Endodermal cell (in vitro differentiated cells): ENCODE data around the gene FBXO41. TPM values are rescaled to one million over a fixed set of nuclear protein-coding genes. Genes with fewer than 3 reads are reported as not detected.

Source experiments
- DNase-seq: peaks from one replicate; pipeline ENCODE4 v3.0.0-alpha.2; 2017
- H3K27ac ChIP-seq: 2 replicates; pipeline ENCODE4 v1.5.1; 2013; ENCODE audit warnings: mild to moderate bottlenecking, low read depth, low read length, moderate library complexity
- H3K27me3 ChIP-seq: 2 replicates; pipeline ENCODE4 v1.6.1; 2013; ENCODE audit warnings: mild to moderate bottlenecking, low read length, moderate library complexity; ENCODE audit not compliant: insufficient read depth, control insufficient read depth, poor library complexity, severe bottlenecking
- H3K36me3 ChIP-seq: 2 replicates; pipeline ENCODE4 v1.7.0; 2013; ENCODE audit warnings: mild to moderate bottlenecking, low read length, moderate library complexity; ENCODE audit not compliant: control insufficient read depth, insufficient read depth
- H3K4me1 ChIP-seq: one replicate; pipeline ENCODE4 v1.7.0; 2013; ENCODE audit warnings: low read length; ENCODE audit not compliant: control insufficient read depth, insufficient read depth
- H3K4me3 ChIP-seq: 2 replicates; pipeline ENCODE4 v1.5.1; 2013; ENCODE audit warnings: mild to moderate bottlenecking, low read length, moderate library complexity
- H3K9ac ChIP-seq: 2 replicates; pipeline ENCODE4 v1.6.1; 2013; ENCODE audit warnings: mild to moderate bottlenecking, low read length, moderate library complexity; ENCODE audit not compliant: poor library complexity, severe bottlenecking; ENCODE audit errors: extremely low read depth
- H3K9me3 ChIP-seq: 2 replicates; pipeline ENCODE4 v1.6.1; 2013; ENCODE audit warnings: mild to moderate bottlenecking, low read length, moderate library complexity; ENCODE audit not compliant: control insufficient read depth
- H3K27ac Mint-ChIP-seq: 2 replicates; pipeline ENCODE4 v1.8.0; 2020; ENCODE audit warnings: mixed read lengths
- H3K27me3 Mint-ChIP-seq: 2 replicates; pipeline ENCODE4 v1.8.0; 2021; ENCODE audit warnings: mild to moderate bottlenecking, mixed read lengths; ENCODE audit not compliant: insufficient read depth
- H3K36me3 Mint-ChIP-seq: 2 replicates; pipeline ENCODE4 v1.8.0; 2020; ENCODE audit warnings: low read depth, mixed read lengths
- H3K4me1 Mint-ChIP-seq: 2 replicates; pipeline ENCODE4 v1.8.0; 2020; ENCODE audit warnings: mixed read lengths
- H3K4me3 Mint-ChIP-seq: 2 replicates; pipeline ENCODE4 v1.8.0; 2020; ENCODE audit warnings: mild to moderate bottlenecking, moderate library complexity, mixed read lengths
- H3K9me3 Mint-ChIP-seq: 2 replicates; pipeline ENCODE4 v1.8.0; 2020; ENCODE audit warnings: mild to moderate bottlenecking, mixed read lengths
- CTCF ChIP-seq: fragments of 200-600 bp; sonication (generic); conservative IDR thresholded peaks from 2 replicates; pipeline ENCODE4 v1.5.0; 2021; ENCODE audit warnings: antibody characterized with exemption, mild to moderate bottlenecking
- WGBS, 2 experiments: methylation state at CpG; one replicate each; pipeline versions ENCODE4 v1.1.5 to v1.1.7; 2013; ENCODE audit warnings: missing lambda C conversion rate in 2 of 2, mixed read lengths in 1 of 2; ENCODE audit not compliant: insufficient coverage in 1 of 2, insufficient read length in 1 of 2; 5-methylcytosine and 5-hydroxymethylcytosine counted together
- total RNA-seq, 2 donors: library from RNA; stranded (reverse); fragmentation: NEBNext Ultra II Directional in 1 of 2; extraction: Animal tissue kit (Norgen Biotek cat#: 25700) in 1 of 2; gene quantifications; 2 replicates in 1 of 2; 3 replicates in 1 of 2; pipeline ENCODE4 v1.2.1, GENCODE V29; 2021

Gene FBXO41
- total RNA-seq, 2 donors from 2014 or later: 9.0 to 11.2 TPM

GRCh38 chr2:73210696-73211095, 73.6 kb downstream of the FBXO41 start:
- 91 to 95% methylated on average over 5 to 6 of the region's 6 CpGs for WGBS, 2 experiments
- H3K9ac ChIP-seq: no peak overlapping the region
- TF ChIP-seq CTCF: no peak

DNA sequence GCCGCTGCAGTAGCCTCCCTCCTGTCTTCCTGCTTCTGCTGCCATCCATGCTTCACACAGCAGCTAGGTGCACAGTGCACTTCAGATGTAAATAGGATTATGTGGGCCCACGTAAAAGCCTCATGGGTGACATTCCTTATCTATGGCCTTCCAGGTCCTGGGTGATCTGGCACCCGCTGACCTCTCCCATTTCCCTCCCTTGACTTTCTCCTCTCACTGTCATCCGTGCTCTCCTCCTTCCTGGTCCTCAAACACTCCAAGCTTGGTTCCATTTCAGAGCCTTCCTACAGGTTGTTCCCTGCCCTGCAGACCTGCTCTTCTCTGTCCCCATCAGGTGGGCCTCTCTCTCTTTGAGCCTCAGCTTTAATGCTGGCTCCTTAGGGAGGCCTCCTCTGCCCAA, 74.3 kb downstream of the FBXO41 start:
- WGBS, 2 experiments: 84 to 86% methylated on average over 3 to 4 of the region's 4 CpGs
- no peak overlapping the region for H3K4me3 Mint-ChIP-seq
- H3K4me3 ChIP-seq: no peak overlapping the region
- H3K9ac ChIP-seq: no peak overlapping the region
- TF ChIP-seq CTCF: no peak
- H3K27me3 ChIP-seq: peaks cover 25% of the 10 kb centered on the region
- H3K27me3 Mint-ChIP-seq: peaks cover 33% of the 10 kb centered on the region
- DNase-seq: no peak
- no peaks in the 10 kb centered on the region for H3K9me3 Mint-ChIP-seq
- H3K4me1 ChIP-seq: no peaks in the 10 kb centered on the region
- H3K36me3 Mint-ChIP-seq: no peaks in the 10 kb centered on the region
- peaks cover 8% of the 10 kb centered on the region for H3K4me1 Mint-ChIP-seq
- no peak overlapping the region for H3K27ac ChIP-seq
- H3K36me3 ChIP-seq: no peaks in the 10 kb centered on the region
- no peaks in the 10 kb centered on the region for H3K9me3 ChIP-seq
- H3K27ac Mint-ChIP-seq: no peak overlapping the region

More at GRCh38 chr2:73210696-73211095, 73.6 kb downstream of the FBXO41 start:
- Mint-ChIP-seq H3K36me3 (no peaks in the 10 kb centered on the region), H3K27ac (no peak overlapping the region), H3K4me1 (peaks cover 13% of the 10 kb centered on the region), H3K4me3 (no peak overlapping the region), H3K9me3 (no peaks in the 10 kb centered on the region), H3K27me3 (peaks cover 26% of the 10 kb centered on the region)
- Histone ChIP-seq H3K36me3 (no peaks in the 10 kb centered on the region), H3K9me3 (no peaks in the 10 kb centered on the region), H3K4me1 (no peaks in the 10 kb centered on the region), H3K4me3 (no peak overlapping the region), H3K27ac (no peak overlapping the region), H3K27me3 (peaks cover 18% of the 10 kb centered on the region)
- DNase-seq: no peak

DNA sequence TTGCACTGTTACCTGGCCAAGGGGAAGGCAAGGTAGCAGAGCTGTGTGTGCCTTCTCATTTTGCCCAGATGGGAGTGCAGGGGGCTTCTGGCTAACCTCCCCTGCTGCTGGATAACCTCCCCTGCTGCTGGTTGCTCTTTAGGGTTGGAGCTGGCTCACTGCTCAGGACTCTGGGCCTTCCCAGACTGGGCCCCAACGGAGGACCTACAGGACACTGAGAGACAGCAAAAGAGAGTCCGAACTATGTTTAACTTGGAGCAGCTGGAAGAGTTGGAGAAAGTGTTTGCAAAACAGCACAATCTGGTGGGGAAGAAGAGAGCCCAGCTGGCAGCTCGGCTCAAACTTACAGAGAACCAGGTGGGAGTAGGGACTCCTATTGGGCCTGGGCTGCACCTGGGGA, 76.0 kb downstream of the FBXO41 start:
- peaks cover 42% of the 10 kb centered on the region for H3K27me3 ChIP-seq
- Mint-ChIP-seq H3K4me3 (no peak overlapping the region), H3K27ac (no peak overlapping the region), H3K27me3 (peaks cover 51% of the 10 kb centered on the region), H3K9me3 (peaks cover 2% of the 10 kb centered on the region), H3K36me3 (no peaks in the 10 kb centered on the region), H3K4me1 (no peaks in the 10 kb centered on the region)
- H3K9me3 ChIP-seq: no peaks in the 10 kb centered on the region
- H3K4me1 ChIP-seq: no peaks in the 10 kb centered on the region
- WGBS, 2 experiments: 82 to 89% methylated on average over 3 of the region's 3 CpGs
- TF ChIP-seq CTCF: no peak
- no peak overlapping the region for H3K4me3 ChIP-seq
- H3K9ac ChIP-seq: no peak overlapping the region
- no peak for DNase-seq
- no peaks in the 10 kb centered on the region for H3K36me3 ChIP-seq
- no peak overlapping the region for H3K27ac ChIP-seq
